HL-60/S4 treated with retinoic acid at 250 ng/mL for 4 days and 3 days (cell line): ENCODE data around the gene PEX5L.

Experiments used
- in situ Hi-C: fragments of 300-500 bp; cut with MboI; formaldehyde crosslinking; loops from 2 replicates; pipeline ENCODE4 v1.7.0; 2022; ENCODE audit warnings: low sequenced_read_pairs

Gene PEX5L

DNA sequence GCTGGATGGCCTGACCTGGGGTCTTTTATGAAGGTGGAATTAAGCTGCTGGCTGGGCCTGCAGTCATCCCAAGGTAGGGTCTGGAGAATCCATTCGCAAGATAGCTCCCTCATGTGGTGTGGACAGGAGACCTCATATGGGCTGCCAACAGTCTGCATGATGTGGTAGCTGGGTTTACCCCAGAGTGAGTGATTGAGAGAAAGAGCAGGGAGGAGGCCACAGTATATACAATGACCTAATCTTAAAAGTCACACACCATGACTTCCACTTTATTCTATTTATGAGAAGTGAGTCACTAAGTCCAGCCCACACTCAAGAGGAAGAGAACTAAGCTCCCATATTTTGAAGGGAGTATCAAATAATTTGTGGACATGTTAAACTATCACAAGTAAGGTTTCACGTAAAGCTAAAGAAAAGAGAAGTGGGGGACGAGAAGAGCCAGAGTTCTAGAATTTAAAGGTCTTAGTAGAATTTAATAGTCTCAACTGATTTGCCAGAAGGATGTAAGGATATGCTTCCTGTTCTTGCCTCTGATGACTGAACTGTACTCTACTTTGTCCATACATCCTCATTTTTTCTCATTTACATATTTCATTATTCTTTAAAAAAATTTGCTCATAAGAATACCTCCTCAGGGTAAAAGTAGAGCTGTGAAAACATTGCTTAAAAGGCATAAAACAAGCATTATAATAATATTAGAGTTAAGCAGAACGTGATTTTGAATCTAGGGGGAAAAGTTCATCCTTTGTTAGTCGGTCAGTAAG lies 184.4 kb downstream of the PEX5L start:
- in situ Hi-C loops: no loop called here

DNA sequence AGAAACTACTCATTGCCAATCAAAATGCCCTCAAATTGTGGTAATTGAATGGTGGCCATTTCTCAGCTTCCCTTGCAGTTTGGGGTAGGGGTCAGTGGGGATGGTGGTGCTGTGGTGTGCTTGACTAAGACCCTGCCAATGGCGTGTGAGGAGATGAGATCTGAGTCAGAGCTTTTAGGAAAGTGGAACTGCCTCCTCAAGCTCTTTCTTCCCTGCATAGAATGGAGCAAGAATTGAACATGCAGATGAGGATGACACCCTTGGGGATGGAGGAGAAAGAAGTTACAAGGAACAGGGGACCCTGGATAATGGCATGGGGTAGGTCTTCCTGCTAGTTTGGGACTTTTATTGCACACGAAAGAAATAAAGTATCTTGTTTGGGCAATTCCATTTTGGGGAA lies 188.0 kb downstream of the PEX5L start:
- in situ Hi-C loops: no loop called here

DNA sequence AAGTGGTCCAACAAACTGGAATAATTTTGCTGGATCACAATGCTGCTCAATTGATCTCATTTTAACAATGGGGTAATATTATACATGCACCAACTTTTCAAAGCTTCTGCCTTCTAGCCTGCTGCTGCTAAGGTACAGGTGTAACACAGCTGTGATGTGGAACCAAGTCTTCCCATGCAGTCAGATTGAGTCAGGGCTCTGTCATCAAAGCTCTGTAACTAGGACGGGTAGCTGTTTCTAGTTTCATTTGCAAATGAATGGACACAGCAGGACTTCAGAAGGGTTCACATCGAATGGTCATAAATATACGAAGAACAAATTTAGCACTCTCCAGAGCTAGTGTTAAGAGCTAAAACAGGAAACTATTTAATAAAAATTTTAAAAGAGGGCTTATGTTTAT lies 194.7 kb downstream of the PEX5L start:
- in situ Hi-C loops: no loop called here

DNA sequence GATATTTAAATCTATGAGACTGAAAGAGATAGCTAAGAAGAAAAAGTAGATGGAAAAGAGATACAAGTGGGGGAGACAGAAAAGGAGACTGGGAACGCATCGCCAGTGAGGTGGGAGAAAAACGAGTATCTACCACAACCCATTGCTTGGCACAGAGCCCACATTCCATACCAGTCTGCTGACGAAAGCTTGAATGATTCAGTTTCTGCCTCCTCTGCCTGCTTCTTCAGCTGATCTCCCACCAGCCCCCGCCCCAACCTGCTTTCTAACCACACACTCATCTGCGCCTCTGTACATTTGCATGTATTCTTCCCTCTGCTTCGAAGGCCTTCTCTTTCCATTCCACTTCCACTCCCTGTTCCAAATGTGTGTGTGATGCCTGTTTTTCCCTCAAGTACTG lies 195.8 kb downstream of the PEX5L start:
- in situ Hi-C loops: no loop called here

DNA sequence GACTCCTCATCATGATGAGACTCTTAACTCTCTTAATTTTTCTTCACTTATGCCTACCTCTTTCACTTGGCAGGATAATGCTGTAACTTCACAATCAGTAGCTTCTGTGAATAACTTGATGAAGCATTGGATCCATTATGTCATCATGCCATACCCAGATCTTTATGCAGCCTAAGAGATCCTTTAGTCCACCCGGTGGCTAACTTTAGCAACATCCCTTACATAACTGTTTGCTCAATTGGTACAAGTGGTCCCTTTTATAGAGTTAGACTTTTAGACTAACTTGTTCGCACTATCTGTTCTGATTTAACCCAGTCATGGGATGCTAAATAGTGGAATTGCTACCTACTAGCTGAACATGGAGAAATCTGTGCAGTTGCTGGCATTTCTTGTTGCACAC lies 199.4 kb downstream of the PEX5L start:
- in situ Hi-C loops: no loop called here

DNA sequence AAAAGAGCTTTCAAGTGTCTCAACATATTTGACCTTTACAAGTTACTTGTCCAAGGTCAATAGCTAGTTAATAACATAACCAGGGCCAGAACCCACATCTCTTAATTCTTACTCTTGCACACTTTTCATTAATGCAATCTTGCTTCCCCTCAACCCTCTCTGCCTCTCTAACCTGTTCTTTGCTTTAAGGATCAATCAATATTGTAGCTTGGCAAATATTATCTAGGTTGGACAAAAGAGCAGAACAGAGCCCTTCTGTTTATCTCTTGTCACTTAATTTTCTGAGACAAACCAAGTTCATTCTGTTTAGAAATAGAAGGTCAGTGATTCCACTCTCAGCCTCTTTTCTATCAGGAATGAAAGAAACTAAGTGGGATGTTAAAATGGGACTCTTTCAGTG lies 203.4 kb downstream of the PEX5L start:
- in situ Hi-C loops: no loop called here

DNA sequence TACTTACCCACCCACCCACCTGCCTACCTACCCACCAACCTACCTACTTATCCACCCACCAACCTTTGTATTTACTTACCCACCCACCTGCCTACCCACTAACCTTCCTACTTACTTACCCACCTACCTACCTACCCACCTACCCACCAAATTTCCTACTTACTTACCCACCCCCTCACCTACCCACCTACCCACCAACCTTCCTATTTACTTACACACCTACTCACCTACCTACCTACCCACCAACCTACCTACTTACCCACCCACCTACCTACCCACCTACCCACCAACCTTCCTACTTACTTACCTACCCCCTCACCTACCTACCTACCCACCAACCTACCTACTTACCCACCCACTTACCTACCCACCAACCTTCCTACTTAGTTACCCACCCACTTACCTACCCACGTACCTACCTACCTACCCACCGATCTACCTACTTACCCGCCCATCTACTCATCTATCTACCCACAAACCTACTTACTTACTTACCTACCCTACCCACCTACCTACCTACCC lies 204.3 kb downstream of the PEX5L start:
- in situ Hi-C loops: no loop called here

DNA sequence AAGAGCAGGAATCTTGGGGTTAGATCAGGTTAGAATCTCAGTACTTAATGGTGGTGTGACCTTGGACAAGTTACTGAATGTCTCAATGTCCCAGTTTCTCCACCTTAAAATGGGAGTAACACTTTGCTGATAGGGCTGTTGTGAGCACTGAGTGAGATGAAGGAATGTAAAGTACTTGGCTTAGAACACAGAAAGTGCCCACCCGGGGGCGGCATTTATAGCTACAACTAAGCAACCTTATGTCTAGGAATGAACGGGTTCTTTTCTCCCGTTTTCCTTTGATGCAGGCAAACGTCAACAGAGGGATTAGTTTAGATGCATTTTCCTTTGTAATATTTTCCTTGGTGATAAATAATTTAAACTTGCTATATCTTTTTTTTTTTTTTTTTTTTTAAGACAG lies 207.3 kb downstream of the PEX5L start:
- in situ Hi-C loops: no loop called here

DNA sequence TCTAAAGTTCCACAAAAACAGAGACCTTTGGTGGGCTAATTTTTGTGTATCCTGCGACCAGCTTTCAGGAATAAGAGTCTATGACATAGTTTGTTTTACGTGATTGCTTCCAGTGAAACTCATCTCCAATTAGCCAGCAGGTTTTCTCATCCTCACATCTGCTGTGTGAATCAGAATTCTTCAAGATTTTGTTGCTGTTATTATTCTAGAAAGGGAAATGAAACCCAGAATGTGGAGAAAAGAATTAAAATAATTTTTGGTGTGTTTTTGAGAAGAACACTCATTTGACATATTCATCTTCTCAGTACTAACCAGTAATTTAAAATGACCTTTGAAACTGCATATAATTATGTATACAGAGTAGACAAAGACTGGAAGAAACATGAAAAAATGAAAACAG lies 208.0 kb downstream of the PEX5L start:
- in situ Hi-C loops: no loop called here

DNA sequence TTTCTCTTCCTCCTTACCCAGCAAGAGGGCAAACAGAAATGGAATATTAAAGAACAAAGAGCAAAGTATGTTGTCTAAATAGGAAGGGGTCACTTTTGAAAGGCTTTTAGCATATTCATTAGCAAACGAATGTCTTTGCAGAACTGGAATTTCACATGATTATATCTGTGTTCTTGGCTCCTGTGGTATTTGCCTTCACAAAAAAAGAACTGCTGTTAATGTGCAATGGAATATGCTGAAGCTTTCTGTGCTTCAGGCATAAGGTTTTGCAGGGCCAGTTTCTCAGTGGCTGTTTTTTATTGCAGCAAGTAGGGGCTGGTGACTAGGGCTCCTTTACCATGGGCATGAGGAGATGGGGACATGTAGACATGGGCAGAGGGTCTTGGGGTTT lies 210.5 kb downstream of the PEX5L start:
- in situ Hi-C loops: no loop called here

DNA sequence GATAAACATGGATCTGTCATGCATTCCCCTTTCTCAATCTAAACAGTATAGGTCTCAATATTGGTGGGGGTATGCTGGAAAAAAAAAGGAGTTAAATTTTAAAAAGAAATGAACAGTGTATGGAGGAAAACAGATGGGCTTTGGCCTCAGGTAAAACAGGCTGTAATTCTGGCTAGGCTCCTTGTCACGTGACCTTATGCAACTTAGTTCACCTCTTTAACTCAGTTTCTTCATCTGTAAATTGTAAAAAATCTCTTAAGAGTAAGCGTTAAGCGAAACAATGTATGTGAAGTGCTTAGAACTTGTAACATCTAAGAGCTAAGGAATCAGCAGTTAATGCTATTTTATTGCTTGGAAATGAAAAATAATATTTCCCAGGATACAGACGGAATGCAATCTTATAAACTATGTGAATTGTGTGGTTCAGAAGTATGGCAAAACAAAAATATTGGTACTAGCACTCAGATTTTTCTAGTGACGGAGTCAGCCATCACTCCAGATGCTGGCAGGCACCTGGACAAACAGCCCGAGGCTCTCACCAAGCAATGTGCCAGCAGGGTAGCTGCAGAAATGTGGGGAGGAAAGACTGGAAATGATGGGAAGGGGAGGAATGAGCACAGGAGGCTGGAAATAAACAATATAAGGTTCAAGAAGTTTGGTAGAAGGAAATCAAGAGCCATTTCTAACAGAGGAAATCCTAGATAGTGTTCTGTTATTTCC lies 211.1 kb downstream of the PEX5L start:
- in situ Hi-C loops: no loop called here

DNA sequence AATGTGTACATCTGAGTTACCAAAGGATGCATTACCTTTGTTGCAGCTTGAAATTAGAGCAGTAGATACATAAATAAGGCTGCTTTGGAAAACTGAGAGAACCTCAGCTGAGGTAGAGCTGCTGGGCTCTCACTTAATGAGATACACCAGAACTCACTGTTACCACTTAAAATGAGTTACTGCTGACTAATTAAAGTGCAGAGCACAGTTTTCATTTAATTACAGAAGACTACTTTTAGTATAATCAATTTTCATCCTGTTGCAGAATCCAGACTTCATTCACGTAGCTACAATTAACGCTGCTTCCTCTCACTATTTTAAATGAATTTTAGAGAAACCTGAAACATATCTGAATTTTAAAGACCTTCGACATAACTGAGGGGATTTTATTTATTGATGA lies 214.4 kb downstream of the PEX5L start:
- in situ Hi-C loops: no loop called here

DNA sequence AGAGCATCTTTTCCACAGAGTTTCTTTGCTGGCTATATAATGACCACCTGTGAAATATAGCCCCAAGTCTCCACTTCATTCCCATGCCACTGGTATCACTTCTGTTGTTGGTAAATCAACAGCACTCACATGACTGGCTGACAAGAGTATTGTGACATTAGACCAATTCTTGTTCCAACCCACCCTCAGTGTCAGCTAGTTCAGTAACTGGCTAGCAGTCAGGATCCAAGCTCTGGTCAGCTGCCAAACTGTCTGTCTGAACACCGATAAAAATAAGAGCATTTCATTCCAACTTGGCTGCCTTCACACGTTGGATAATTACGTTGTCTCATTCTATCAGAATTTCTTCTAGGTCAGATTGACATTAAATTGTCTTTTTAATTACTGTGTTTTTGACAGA lies 217.4 kb downstream of the PEX5L start:
- in situ Hi-C loops: no loop called here

DNA sequence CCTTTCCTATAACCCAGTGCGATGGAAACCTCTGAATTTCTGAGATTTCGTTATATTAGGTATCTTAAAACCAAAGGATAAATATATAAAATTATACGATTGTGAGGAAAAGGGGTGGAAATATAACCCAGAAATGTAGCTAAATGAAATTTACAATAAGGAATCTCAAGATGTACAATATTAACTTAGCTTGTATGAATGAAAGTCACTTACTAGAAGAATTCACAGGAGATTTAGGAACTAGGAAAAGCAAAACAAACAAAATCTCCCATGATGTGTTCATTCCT lies 224.7 kb downstream of the PEX5L start:
- in situ Hi-C loops: no loop called here

DNA sequence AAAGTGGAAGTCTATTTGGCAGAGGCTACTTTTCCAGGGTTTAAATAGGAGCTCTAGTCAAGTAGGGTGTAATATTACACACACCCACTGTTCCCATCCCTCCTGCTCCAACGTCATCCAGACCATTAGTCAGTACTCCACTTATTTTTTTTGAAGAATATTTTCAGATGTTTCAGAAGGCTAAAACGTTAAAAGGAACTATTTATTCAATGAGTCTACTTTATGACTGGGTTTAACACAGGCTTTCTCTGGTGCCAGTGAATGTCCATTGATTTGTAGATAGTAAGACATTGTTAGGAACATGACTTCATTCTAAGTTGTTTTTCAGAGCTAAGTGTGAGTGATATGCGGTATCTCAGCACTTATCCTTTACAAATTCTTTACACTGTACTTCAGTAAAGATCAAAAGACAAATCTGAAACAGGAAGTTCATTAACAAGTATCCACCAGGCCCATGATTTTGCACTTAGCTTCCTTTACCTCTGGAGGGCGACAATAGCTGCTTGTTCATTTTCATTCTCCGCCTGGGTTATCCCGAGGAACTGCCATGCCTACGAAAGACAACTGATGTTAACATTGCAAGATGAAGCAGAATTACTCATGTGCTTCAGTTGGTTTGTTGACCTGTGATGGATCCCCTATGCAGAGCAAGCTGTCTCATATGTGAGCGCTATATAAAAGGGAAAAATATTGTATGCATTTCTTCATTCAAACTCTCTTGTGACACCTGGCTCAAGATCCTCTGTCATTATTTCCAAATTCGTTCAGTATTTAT lies 225.2 kb downstream of the PEX5L start:
- in situ Hi-C loops: no loop called here

DNA sequence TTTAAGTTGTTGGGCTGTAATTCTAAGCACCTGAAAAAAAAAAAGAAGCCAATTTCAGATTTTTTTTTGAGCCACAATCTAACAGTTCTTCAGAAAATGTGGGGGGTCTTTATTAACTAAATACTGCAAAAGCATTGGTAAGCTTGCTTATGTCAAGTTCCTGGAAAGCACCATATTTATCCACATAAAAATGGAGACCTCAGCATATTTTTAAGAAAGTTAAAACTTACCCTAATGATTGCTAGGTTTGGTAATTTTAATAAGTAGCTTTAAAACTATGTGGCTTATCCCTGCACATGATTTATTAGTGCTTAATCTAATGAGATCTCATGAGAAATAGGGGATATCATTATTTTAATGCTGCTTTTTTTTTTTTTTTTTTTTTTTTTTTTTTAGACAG lies 227.1 kb downstream of the PEX5L start:
- in situ Hi-C loops: no loop called here

DNA sequence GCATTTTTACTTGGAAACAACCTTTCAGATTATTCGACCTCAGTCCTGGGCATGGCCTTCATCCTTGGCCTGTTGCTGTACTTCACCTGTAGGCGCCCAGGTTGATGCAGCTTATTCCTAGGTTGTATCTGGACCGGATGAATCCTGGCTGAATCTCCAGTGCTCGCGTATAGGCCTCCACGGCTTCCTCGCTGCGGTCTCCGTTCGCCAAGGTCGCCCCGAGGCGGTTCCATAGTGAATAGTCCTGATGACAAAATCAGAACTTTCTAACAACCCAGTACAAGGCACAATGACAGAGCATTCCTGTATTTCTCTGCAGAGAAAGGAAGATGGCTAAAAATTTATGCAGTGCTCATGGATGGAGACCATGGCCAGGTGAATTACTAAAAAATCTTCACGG lies 229.1 kb downstream of the PEX5L start:
- in situ Hi-C loops: no loop called here

DNA sequence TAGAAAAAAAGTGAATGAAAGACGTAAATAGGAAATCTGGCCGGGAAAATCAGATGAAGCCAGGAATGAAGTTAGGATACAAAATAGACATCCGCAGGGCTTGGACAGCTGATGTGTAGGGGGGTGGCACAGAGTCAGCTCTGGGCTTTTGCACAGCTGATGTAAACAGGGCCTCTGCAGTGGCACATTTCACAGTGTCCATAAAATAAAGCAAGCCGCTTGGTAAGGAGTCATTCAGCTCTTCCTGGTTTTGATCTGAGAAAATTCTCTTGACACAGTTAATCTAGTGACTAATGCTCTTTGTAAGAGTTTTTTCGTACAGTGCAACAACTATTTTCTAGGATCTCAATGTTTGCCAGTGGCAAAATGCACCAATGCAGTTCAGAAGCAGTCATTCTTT lies 230.6 kb downstream of the PEX5L start:
- in situ Hi-C loops: no loop called here

DNA sequence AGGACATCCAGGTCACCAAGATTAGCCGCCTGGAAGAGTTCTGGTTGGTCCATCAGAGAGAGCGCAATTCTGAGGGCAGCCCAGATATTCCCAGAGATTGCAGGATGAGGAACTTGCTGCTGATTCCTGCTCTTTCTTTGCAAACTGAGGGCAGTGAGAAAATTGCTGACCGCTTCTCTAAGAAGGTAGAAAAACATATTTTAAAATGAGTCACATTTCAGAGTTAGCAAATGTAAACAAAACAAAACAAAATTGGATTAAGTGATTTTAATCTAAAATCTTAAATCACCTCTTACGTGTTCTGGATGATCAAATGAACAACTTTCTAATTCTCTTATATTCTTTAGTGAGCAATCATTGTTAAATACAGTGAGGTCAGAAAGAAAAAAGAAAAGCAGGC lies 234.9 kb downstream of the PEX5L start:
- in situ Hi-C loops: no loop called here

DNA sequence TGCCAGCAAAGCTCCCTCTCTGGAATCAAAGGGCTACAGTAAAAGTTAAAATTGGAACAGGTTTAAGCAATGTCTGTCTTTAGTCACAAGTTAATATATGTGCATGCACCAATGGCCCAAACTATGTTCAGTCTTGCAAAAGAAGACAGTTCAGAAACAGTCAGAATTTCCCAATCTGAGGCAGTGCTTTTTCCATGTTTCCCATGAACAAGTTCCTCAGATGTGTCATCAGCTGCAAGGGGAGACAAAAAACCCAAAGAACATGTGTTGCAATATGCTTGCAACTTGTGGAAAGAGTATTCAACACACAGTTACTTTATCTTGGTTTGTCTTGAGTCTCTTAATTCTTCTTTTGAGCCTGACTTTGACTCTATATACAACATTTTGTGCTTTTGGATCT lies 235.5 kb downstream of the PEX5L start:
- in situ Hi-C loops: no loop called here

DNA sequence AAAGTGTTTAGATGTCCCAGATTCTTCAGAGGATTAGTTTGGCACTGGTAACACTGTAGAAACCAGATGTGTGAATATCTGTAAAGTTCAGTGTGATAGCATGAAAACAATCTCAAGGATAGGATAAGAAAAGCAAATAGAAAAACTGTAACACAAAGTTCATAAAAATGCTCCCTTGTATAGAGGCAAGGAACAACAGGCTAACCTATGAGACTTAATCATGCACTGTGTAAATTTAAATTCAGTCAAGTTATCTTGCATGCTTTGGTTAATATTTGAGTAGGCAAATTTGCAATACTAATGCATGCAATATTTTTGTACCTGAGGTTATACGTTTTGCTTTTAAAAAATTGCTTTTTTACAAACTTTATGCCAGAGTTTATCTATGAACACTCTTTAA lies 239.5 kb downstream of the PEX5L start:
- in situ Hi-C loops: no loop called here

DNA sequence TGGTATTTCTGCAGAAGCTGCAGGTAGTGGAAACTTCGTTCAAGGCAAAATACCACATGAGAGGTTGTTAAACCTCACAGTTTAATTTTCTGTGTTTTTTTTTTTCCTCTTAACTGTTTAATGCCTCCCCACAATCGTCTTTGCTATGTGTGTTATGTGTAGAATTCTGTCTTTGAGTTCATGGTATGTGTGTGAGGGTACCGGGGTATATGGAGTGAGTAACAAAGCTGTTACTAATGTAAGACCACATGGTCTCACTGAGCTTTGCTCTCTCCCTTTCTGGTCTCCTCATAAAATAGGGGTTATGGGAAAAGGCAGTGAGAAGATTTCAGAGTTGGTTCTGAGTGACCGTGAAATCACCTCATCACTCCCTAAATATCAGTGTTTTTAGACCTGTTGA lies 240.3 kb downstream of the PEX5L start:
- in situ Hi-C loops: no loop called here
